ENCODE data around the gene CDH4.

The CDH4 gene

DNA sequence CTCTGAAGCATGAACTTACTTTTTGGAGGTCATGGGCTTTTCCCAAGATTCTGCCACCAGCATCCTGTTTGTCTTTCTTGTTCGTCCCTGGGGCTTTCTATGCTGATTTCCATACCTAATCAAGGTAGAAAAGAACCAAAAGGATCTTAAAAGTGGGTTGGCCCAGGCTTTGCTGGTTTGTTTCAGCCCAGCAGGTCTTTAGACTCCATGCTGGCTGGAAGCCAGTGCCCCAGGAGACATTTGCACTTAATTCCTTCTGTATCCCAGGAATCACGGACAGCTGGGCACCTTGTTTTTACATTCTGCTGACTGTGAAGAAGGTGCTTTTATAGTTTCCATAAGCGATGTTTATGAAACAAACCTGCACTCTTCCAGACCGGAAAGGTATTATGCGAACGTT lies 195.9 kb downstream of the CDH4 start:
- TF ChIP-seq TAF1 (IDR thresholded peaks at IDR 0.05; ENCODE audit: borderline replicate concordance, insufficient read depth, low read length): no peak
- TF ChIP-seq, protein P1, sequence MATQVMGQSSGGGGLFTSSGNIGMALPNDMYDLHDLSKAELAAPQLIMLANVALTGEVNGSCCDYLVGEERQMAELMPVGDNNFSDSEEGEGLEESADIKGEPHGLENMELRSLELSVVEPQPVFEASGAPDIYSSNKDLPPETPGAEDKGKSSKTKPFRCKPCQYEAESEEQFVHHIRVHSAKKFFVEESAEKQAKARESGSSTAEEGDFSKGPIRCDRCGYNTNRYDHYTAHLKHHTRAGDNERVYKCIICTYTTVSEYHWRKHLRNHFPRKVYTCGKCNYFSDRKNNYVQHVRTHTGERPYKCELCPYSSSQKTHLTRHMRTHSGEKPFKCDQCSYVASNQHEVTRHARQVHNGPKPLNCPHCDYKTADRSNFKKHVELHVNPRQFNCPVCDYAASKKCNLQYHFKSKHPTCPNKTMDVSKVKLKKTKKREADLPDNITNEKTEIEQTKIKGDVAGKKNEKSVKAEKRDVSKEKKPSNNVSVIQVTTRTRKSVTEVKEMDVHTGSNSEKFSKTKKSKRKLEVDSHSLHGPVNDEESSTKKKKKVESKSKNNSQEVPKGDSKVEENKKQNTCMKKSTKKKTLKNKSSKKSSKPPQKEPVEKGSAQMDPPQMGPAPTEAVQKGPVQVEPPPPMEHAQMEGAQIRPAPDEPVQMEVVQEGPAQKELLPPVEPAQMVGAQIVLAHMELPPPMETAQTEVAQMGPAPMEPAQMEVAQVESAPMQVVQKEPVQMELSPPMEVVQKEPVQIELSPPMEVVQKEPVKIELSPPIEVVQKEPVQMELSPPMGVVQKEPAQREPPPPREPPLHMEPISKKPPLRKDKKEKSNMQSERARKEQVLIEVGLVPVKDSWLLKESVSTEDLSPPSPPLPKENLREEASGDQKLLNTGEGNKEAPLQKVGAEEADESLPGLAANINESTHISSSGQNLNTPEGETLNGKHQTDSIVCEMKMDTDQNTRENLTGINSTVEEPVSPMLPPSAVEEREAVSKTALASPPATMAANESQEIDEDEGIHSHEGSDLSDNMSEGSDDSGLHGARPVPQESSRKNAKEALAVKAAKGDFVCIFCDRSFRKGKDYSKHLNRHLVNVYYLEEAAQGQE (IDR thresholded peaks at IDR 0.05; ENCODE audit: insufficient read depth in 1 of 2, low read depth in 2 of 2, low read length in 2 of 2): no peak

DNA sequence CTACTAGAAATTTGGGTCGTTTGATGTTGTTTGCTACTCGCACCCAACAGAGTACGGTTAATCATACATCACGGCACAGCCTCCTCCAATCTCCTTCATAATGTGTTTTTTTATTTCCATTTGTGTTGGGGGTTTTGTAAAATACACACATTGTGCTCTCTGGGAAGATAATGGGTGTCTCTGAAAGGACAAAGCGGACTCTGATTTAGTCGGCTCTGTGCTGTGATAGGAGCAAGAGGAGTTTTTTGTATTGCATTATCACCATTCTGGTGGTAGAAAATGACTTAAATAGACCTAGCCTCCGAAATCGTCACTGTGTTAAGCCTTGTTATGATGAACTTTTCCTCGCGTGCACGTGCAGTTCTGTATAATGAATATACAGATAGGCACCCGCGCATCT lies 196.3 kb downstream of the CDH4 start:
- TF ChIP-seq SIN3A (IDR thresholded peaks at IDR 0.05; ENCODE audit: borderline replicate concordance, insufficient read depth, low read length) (no peak), TAF1 (IDR thresholded peaks at IDR 0.05; ENCODE audit: borderline replicate concordance, insufficient read depth, low read length) (no peak), FOXP2 (optimal IDR thresholded peaks at IDR 0.05; ENCODE audit: borderline replicate concordance, extremely low read depth, extremely low read length, insufficient read depth) (no peak), POLR2AphosphoS5 (IDR thresholded peaks at IDR 0.05; ENCODE audit: low read depth, low read length) (no peak)
- TF ChIP-seq, protein P1 (IDR thresholded peaks at IDR 0.05; ENCODE audit: insufficient read depth in 1 of 2, low read depth in 2 of 2, low read length in 2 of 2): no peak

DNA sequence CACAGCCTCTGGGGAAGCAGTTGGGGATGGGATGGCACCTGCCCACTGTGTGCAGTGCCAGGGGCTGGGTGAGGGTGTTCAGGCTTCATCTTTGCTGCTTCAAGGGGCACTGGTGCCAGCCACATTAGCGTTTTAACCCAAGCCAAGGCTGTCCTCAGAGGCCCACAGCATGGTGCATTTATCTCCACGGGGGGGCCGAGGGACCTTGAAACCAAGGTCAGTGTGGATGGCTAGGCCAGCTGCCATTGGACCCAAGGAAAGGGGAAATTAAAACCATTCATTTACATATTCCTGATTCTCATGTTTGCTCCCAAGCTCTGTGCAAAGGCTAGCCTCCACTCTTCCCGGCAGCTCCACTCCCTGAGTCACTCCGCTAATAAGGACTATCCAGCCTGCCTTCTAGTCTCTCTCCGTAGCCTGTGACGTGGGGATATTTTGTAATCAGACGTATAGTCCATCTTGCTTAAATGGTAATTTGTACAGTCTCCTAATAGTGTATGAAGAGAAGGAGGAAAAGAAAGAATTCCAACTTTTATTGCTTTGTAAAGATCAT lies 197.1 kb downstream of the CDH4 start:
- TF ChIP-seq FOXP2 (optimal IDR thresholded peaks at IDR 0.05; ENCODE audit: borderline replicate concordance, extremely low read depth, extremely low read length, insufficient read depth) (no peak), POLR2AphosphoS5 (IDR thresholded peaks at IDR 0.05; ENCODE audit: low read depth, low read length) (peak; percentile 47; the same call in 1 of the 2 replicates)

DNA sequence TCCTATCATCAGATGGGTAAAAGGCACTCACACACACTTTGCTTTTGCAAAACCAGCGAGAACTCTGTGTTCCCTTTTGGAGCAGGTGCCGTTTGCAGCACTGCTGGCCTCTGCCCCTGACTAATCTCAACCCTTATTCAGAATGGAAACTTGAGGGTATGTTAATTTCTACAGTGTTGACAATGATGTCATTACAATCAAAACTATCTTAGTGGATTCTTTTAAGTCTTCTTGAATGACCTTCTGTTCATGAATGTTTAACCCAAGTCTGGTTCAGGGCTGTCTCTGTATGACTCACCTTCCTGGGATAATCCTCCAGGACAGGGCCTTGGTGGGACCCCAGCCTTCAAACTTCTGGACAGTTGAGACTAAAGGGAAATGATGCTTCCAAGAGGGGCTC lies 197.9 kb downstream of the CDH4 start:
- no peak for TF ChIP-seq TAF1 (IDR thresholded peaks at IDR 0.05; ENCODE audit: borderline replicate concordance, insufficient read depth, low read length)
- TF ChIP-seq POLR2AphosphoS5 (IDR thresholded peaks at IDR 0.05; ENCODE audit: low read depth, low read length): no peak
- TF ChIP-seq SIN3A (IDR thresholded peaks at IDR 0.05; ENCODE audit: borderline replicate concordance, insufficient read depth, low read length): no peak
- TF ChIP-seq, protein P1 (IDR thresholded peaks at IDR 0.05; ENCODE audit: insufficient read depth in 1 of 2, low read depth in 2 of 2, low read length in 2 of 2): no peak

DNA sequence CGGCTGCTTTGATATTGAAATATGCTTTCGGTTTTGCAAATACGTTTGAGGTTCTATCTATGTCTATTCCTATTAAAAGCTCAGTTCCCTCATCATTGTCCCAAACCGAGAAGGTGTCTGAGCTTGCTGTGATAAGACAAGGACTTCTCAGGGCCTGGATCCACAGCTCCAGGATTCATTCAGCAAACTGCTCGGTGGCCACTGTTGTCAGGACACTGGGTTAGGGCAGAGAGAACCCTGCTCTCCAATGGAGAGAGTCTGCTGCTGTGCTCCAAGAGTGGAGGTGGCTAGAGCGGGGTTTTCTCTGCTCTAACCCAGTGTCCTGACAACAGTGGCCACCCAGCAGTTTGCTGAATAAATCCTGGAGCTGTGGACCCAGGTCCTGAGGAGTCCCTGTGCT lies 198.5 kb downstream of the CDH4 start:
- TF ChIP-seq POLR2AphosphoS5 (IDR thresholded peaks at IDR 0.05; ENCODE audit: low read depth, low read length): 0 out of 2 replicates have a peak, but pooled peaks have one; percentile 4
- no peak for TF ChIP-seq SIN3A (IDR thresholded peaks at IDR 0.05; ENCODE audit: borderline replicate concordance, insufficient read depth, low read length)
- TF ChIP-seq, protein P1 (IDR thresholded peaks at IDR 0.05; ENCODE audit: insufficient read depth in 1 of 2, low read depth in 2 of 2, low read length in 2 of 2): no peak
- no peak for TF ChIP-seq FOXP2 (optimal IDR thresholded peaks at IDR 0.05; ENCODE audit: borderline replicate concordance, extremely low read depth, extremely low read length, insufficient read depth)
- no peak for TF ChIP-seq TAF1 (IDR thresholded peaks at IDR 0.05; ENCODE audit: borderline replicate concordance, insufficient read depth, low read length)

Measured in PFSK-1 (cell line).